Dedifferentiated amniotic fluid mesenchymal stem cell (primary cell): ENCODE measurements around the gene C1QB.
"Not testable (repeated sequence)": the region's sequence is repeated elsewhere in the genome, so short reads cannot be mapped to it uniquely, and the experiment has no call there.

Experiments
- DNase-seq: peaks from one replicate; pipeline ENCODE4 v3.0.0-alpha.2; 2016; ENCODE audit errors: extremely low spot score

C1QB gene

GRCh38 chr1:22697980-22698379 lies 44.9 kb downstream of the C1QB start:
- DNase-seq, result no peak

DNA sequence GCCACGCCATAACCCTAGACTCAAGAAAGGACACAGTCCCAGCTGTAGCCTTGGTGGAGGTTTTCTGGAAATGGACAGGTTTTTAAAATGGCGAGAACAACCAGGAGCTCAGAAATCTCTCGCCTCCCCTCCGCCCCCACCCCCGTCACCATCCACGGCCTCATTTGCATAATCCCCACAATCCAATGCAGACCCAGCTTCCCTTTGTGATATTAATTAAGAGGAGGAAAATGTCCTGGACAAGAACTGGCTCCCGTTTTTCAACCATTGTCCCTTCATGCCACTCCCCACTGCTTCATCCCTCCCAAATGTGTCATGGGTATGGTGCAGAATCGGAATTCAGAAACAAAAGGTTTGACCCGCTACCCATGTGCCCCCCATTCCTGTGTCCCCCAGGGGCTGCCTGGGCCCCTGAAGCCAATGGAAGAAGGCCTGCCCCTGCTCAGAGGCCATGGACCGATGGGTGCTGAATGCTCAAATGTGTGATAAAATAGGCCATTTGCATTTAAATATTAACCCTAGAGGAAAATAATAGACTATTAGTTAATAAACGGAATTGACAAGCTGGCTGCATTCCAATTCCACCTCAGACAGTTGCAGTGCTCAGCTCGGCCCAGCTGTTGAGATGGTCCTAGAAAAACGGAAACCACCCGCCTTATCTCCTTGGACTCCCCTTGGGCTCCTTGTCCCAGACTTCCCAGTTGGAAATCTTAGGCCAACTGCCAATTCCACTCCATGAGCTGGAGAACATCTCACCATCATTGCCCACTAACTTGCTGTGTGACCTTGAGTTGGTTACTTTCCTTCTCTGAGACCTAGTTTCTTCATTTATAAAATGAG lies 46.9 kb downstream of the C1QB start:
- no peak for DNase-seq

- DNase-seq, result no peak
Measured at GRCh38 chr1:22702296-22703085, 49.5 kb downstream of the C1QB start.

DNA sequence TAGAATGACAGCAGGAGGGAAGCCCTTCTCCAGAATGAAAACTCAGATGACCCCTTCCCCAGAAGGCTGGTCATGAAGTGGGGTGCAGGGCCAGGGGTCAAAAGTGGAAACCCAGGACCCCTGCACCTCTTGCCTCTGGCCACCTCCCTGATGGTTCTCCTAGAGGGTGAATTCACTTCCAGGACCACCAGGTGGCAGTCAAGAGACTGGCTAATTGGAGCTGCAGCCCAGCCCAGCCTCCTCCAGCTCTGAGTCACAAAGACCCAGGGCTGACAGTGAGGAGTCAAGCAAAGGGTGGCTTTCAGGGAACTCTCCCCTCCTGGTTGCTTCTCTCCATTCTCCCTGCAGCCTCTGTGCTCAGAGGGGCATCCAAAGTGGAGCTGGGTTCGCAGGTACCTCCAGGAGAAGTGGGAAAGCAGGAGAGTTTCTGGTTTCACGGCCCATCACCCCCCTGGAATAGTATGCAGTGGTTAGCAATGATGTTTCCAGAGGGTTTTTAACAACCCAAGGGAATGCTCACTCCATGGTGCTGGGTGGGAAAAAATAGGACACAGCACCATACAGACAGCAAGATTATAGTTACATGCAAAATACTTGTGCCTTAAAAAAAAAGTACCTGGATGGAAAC lies 51.5 kb downstream of the C1QB start:
- peak; percentile 86 for DNase-seq

- no peak for DNase-seq
Measured at GRCh38 chr1:22705586-22705985, 52.5 kb downstream of the C1QB start.

GRCh38 chr1:22706100-22706499 lies 53.1 kb downstream of the C1QB start:
- not testable (repeated sequence) for DNase-seq

DNA sequence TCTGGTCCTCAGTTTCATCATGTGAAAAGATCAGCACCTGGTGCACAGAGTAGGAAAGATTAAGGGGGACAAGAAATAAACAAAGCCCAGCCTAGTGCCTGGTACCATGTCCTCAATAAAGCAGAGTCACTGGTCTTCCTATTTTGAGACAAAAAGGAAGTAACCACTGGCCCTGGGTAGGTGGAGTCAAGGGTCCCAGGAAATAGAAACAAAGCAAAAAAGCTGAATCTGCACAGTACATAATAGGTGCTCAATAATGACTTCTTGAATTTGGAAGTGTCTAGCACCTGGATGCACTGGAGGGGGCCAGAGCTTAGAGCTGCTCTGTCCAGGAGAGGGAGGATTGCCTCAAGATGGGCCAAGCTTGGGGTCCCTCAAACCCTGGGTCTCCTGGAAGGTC lies 55.7 kb downstream of the C1QB start:
- no peak for DNase-seq

DNA sequence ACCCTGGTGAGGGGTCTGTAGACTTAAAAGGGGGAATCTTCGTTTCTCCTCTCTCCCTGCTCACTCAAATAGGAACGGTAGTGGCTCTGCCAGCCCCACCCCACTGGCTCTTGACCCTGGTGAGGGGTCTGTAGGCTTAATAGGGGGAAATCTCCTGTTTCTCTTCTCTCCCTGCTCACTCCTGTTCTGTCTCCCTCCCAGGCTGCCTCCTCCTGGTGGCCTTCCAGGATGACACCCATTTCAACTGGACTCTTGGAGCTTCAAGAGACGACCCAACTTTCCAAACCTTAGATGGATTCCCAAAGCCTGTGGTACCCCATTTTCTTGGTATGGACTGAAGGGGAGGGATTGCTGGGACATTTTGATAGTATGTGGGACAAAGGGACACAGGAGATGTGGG lies 56.2 kb downstream of the C1QB start:
- no peak for DNase-seq

- peak; percentile 56 for DNase-seq
Measured at GRCh38 chr1:22709891-22710700, 57.1 kb downstream of the C1QB start.

DNA sequence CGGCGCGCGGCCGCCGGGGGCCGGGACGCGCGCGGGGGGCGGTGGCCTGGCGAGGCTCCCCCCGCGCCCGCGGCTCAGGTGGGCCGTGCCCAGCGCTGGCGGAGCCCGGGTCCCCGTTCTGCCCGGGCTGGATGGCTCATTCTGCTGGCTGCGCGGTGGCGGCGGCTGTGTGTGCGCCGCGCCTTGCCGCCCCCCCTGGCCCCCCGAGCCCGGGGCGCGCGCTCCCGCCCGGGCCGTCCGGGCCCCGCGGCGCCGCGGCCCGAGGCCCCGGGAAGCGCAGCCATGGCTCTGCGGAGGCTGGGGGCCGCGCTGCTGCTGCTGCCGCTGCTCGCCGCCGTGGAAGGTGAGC lies 57.6 kb downstream of the C1QB start, which contains the start of gene EPHB2:
Gene EPHB2 (plus strand): TSS at position 139 of the 349 bp plus-strand sequence. CDS start 144 bp downstream, at position 283.
- DNase-seq, result no peak

DNA sequence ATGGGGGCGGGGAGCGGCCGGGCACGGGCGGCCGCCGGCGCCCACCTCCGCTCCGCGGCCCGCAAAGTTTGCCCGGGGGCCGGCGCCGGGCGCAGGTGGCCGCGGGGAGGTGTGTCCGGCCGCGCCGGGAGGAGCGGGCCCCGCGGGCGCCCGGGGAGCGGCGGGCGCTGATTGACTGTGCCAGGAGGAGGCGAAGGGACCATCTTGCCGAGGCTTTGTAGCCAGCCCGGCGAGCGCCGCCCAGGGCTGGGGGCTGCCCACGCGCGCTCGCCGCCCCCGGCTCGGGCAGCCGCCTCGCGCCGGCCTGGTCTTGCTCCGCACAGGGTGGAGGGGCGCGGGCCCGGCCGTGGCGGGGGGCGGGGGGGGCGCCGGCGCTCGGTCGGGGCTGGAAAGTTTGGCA lies 58.0 kb downstream of the C1QB start:
- DNase-seq, result no peak
